Germinal center (tissue), 1 donor: ENCODE results near the gene KIAA1958.
"Not testable (repeated sequence)": the region's sequence is repeated elsewhere in the genome, so short reads cannot be mapped to it uniquely, and the experiment has no call there.

ENCODE experiments used
- DNase-seq: peaks from one replicate; pipeline ENCODE4 v3.0.0; 2012; ENCODE audit warnings: mixed read lengths, low spot score

Gene KIAA1958

DNA sequence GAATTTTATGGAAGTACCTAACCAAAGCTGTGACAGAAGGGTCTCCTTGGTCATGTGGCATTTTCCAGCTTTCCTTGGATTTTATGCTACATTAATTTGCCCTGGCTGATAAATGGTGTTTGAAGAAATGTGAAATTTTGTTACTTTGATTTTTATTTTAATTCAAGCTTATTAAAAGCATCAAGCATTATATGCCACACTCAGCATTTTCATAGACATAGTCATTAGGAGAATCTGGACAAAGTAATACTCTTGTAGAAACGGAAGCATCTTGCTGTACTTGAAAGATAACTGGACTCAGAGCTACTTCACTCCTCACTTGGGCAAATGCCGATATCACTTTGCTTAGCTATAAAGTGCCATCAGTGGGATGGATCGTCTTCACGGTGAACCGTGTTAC is 177.1 kb downstream of the KIAA1958 start:
- DNase-seq = no peak

GRCh38 chr9:112664531-112664930 is 177.9 kb downstream of the KIAA1958 start:
- DNase-seq = no peak

DNA sequence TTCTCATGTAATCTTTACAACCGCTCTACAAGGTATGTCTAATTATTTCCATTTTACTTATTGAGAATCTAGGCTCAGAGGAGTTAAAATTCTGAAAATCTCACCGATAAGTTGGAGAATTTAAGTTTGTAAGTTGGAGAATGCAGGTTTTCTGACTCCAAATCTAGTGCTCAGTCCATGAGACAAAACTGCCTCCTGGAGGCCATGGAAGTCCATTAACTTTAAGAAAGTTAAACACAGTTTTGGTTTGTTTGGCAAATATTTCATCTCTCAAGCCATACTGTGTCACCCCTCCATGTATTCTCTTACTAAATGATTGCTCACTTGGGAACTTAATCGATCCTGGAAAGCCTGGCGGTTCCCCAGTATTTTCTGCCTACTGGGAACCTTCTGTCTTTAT is 178.7 kb downstream of the KIAA1958 start:
- no peak for DNase-seq

- no peak for DNase-seq
These were observed 182.7 kb downstream of the KIAA1958 start for GRCh38 chr9:112669326-112669725.

GRCh38 chr9:112670991-112671625 is 184.5 kb downstream of the KIAA1958 start:
- DNase-seq = no peak

GRCh38 chr9:112673221-112673620 is 186.6 kb downstream of the KIAA1958 start:
- not testable (repeated sequence) for DNase-seq

GRCh38 chr9:112677040-112677439 is 190.4 kb downstream of the KIAA1958 start:
- no peak for DNase-seq

- DNase-seq = no peak
These were observed 194.2 kb downstream of the KIAA1958 start for GRCh38 chr9:112680731-112681402.

- DNase-seq = no peak
These were observed 202.6 kb downstream of the KIAA1958 start for GRCh38 chr9:112689161-112689740.

DNA sequence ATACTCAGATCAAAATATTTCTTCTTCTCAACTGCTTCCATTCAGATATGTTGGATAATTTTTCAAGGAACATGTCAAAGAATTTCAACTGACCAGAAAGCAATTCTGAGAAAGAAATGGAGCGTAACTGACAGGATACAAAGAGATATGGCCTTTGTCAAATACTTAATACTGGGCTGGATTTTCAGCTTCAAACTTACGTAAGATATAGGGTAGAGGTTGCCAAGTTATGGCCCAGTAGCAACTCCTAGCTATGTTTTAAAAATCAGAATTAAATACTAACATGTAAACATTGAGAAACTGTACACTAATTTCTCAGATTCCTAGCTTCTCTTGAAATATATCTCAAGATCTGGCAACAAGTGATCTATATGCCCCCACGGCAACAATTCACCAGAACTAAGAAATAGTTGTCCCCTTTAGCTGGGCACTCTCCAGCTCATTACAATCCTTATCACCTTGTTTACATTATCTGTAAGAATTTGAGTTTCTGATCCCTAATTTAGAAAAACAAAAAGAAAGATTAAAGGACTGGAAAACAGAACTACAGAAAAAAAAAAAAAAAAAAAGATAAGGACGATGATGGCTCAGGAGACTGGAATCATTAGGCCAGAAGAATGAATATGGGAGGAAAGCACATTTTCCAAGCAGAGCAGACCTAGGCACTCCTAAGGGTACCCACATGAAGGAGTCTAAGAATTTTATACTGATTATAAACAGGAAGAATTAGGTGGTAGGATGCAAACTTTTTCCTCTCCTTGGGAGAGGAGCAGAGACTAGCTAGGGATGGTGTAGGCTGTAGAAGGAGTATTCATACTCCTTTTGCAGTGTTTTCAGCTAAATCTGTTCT is 208.3 kb downstream of the KIAA1958 start:
- DNase-seq = no peak

DNA sequence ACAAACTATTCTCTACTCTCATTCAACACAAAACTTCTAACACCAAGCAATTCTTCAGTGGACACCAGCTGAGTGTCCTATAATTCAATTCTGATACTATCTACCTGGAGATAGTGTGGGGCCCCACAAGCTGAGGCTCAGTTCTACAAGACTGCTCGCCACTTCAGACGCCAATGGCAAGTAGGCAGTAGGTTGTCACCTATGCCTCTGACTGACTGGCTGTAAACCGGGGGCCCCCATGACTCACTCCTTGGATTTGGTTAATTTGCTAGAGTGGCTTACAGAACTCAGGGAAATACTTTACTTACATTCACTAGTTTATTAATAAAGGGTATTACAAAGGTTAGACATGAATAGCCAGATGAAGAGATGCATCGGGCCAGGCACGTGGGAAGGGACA is 209.8 kb downstream of the KIAA1958 start:
- DNase-seq = no peak

DNA sequence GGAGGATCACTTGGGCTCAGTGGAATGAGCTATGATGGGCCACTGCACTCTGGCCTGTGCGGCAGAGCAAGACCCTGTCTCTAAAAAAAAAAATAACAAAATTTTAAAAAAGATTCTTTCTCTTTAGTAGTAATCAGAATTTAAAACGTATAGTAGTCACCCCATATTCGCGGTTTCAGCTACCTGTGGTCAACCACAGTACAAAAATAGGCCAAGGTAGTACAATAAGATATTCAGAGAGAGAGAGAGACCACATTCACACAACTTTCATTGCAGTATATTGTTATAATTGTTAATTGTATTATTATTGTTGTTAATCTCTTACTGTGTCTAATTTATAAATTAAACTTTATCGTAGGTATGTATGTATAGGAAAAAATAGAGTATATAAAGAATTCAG is 212.6 kb downstream of the KIAA1958 start:
- no peak for DNase-seq

GRCh38 chr9:112700085-112700484 is 213.5 kb downstream of the KIAA1958 start:
- no peak for DNase-seq

DNA sequence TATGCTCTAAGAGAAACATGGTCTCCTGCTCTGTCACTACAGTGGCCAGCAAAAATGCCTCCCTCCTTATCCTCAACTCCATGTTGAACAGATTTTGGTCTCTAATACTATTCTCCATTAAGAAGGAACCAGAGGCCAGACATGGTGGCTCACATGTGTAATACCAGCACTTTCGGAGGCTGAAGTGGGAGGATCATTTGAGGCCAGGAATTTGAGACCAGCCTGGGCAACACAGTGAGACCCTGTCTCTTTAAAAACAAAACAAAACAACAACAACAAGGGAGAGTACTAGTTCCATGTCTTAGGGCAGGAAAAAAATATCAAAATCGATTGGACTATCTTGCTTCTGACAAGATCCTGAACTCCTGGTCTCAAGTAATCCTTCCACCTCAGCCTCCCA is 216.7 kb downstream of the KIAA1958 start:
- no peak for DNase-seq

DNA sequence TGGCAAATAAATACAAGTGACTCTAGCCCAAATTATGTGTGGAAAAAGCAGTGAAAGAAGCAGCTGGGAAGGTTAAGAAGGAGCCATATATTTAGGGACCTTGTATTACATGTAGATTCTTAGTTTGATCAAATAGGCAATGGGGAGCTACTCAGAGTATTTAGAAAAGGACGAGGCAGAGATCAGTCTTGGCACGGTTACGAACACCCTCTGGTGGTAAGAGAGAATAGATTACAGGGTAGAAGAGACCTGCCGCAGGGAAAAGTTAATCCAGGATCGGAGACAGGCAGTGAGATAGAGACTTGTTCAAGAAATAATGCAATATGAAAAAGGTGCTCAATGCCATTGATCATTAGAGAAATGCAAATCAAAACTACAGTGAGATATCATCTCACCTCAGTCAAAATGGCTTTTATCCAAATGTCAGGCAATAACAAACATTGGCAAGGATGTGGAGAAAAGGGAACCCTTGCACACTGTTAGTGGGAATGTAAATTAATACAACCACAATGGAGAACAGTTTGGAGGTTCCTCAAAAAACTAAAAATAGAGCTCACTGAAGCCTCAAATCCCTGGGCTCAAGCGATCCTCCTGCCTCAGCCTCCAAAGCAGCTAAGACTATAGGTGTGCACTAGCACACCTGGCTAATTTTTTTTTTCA is 219.3 kb downstream of the KIAA1958 start:
- no peak for DNase-seq

GRCh38 chr9:112711050-112711689 is 224.5 kb downstream of the KIAA1958 start:
- no peak for DNase-seq

DNA sequence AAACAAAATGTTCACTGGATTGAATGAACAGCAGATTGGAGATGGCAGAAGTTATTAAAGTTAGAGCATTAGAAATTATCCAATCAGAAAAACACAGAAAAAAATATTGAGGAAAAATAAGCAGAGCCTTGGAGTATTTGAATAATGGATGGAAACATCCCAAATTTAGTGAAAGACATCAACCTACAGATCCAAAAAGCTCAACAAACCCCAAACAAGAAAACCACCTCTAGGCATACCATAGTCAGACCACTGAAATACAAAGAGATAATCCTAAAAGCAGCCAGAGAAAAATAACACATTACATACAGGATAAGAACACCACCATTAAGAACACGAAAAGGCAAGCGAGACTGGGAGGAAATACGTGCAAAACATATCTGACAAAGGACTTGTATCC is 226.1 kb downstream of the KIAA1958 start:
- no peak for DNase-seq

GRCh38 chr9:112717661-112718331 is 231.2 kb downstream of the KIAA1958 start, which contains the start of gene INIP:
Gene INIP (minus strand): TSS chr9:112718117. CDS start chr9:112716485, 1,632 bp downstream.
- DNase-seq = peak; percentile 97
